HepG2 (cell line): Measurements from ENCODE around the gene AAMP. TPM values are rescaled to one million over a fixed set of nuclear protein-coding genes. Genes with fewer than 3 reads are reported as not detected.
A peak's percentile ranks its signal among the peaks of the same experiment; 100 is the strongest.

Source experiments
- HOMEZ ChIP-seq: IDR thresholded peaks from 2 replicates; pipeline ENCODE4 v1.6.1; 2016; ENCODE audit warnings: low read depth
- KDM1A ChIP-seq: IDR thresholded peaks from 2 replicates; pipeline ENCODE4 v1.6.1; 2016; ENCODE audit warnings: missing compliant biosample characterization
- RFXAP ChIP-seq: sonication (generic); formaldehyde crosslinking; IDR thresholded peaks from 2 replicates; pipeline ENCODE4 v1.4.0; 2020; ENCODE audit warnings: missing genetic modification reagents, borderline replicate concordance
- SMARCC2 ChIP-seq: fragments of 450-650 bp; IDR thresholded peaks from 2 replicates; pipeline ENCODE4 v1.6.1; 2017; ENCODE audit warnings: antibody characterized with exemption, mild to moderate bottlenecking
- TCF7 ChIP-seq: sonication (generic); IDR thresholded peaks from 2 replicates; pipeline ENCODE4 v1.6.1; 2016; ENCODE audit warnings: antibody characterized with exemption, low read depth
- ZBTB1 ChIP-seq: sonication (generic); formaldehyde crosslinking; IDR thresholded peaks from 2 replicates; pipeline ENCODE4 v1.4.0; 2020; ENCODE audit warnings: missing genetic modification reagents, borderline replicate concordance
- ZMYM3 ChIP-seq: sonication (generic); formaldehyde crosslinking; IDR thresholded peaks from 2 replicates; pipeline ENCODE4 v1.5.1; 2020; ENCODE audit warnings: mild to moderate bottlenecking, missing genetic modification reagents
- ZNF589 ChIP-seq: sonication (generic); formaldehyde crosslinking; conservative IDR thresholded peaks from 2 replicates; pipeline ENCODE4 v1.8.0; 2022; ENCODE audit warnings: mild to moderate bottlenecking, moderate library complexity, missing genetic modification reagents
- ZNF770 ChIP-seq: sonication (generic); formaldehyde crosslinking; IDR thresholded peaks from 2 replicates; pipeline ENCODE4 v1.5.0; 2020; ENCODE audit warnings: mild to moderate bottlenecking, missing genetic modification reagents
- ZNF788 ChIP-seq: sonication (generic); formaldehyde crosslinking; IDR thresholded peaks from 2 replicates; pipeline ENCODE4 v1.5.0; 2020; ENCODE audit warnings: mild to moderate bottlenecking, missing genetic modification reagents, borderline replicate concordance
- ZSCAN30 ChIP-seq: sonication (generic); formaldehyde crosslinking; IDR thresholded peaks from 2 replicates; pipeline ENCODE4 v1.5.0; 2020; ENCODE audit warnings: mild to moderate bottlenecking, missing genetic modification reagents
- polyA plus RNA-seq, 8 experiments: library from polyadenylated mRNA; depleted of rRNA in 3 of 8; stranded (reverse) in 7 of 8; unstranded in 1 of 8; fragments of >200 nt; fragmentation: Illumina TruSeq in 4 of 8; extraction: Trizol in 4 of 8; gene quantifications; 2 replicates each; pipeline versions ENCODE4 v1.2.1 to v1.2.3, GENCODE V29; 2011 to 2016; ENCODE audit warnings: low read depth in 4 of 8, missing spikeins in 1 of 8, mixed read lengths in 1 of 8; ENCODE audit not compliant: insufficient read depth in 1 of 8
- total RNA-seq, 5 experiments: library from RNA; depleted of rRNA; stranded (reverse); fragments of >200 nt; fragmentation: Illumina TruSeq; extraction: Trizol; gene quantifications; 2 replicates each; pipeline ENCODE4 v1.2.3, GENCODE V29; 2016; ENCODE audit warnings: low read depth in 1 of 5

AAMP gene
- total and polyA plus RNA-seq, 2 of the 13 experiments (the other 11 are each of a cell fraction or from before 2014, with no cell fraction given), result 110 to 186 TPM

GRCh38 chr2:218301176-218301819 is 31.4 kb upstream of the AAMP start (continued):
- TF ChIP-seq ZNF770 (CRISPR knock-in tag) (peak; percentile 54; the same call in 1 of the 2 replicates), ZNF788 (CRISPR knock-in tag) (peak; percentile 61; the same call in 1 of the 2 replicates), RFXAP (CRISPR knock-in tag) (peak; percentile 46; the same call in 1 of the 2 replicates), ZBTB1 (no peak), KDM1A (CRISPR knock-in tag) (peak; percentile 78), ZNF589 (no peak), ZMYM3 (peak; percentile 94), TCF7 (no peak), ZSCAN30 (no peak), SMARCC2 (no peak), HOMEZ (CRISPR knock-in tag) (peak; percentile 71; the same call in 1 of the 2 replicates)
